Skeletal muscle satellite cell (primary cell): ENCODE data around the gene CFAP210.
"Not testable (repeated sequence)": the region's sequence is repeated elsewhere in the genome, so short reads cannot be mapped to it uniquely, and the experiment has no call there.

Experiments used
- H3K27me3 ChIP-seq: 2 replicates; pipeline ENCODE4 v1.7.0; 2013; ENCODE audit warnings: low read length; ENCODE audit not compliant: control insufficient read depth, insufficient read depth
- H3K36me3 ChIP-seq: 2 replicates; pipeline ENCODE4 v1.7.0; 2013; ENCODE audit warnings: mild to moderate bottlenecking, control low read depth, low read length; ENCODE audit not compliant: insufficient read depth
- H3K4me1 ChIP-seq: 2 replicates; pipeline ENCODE4 v1.7.0; 2013; ENCODE audit warnings: low read length; ENCODE audit not compliant: control insufficient read depth, insufficient read depth
- H3K4me2 ChIP-seq: 2 replicates; pipeline ENCODE4 v1.7.0; 2013; ENCODE audit warnings: mild to moderate bottlenecking, low read length
- H3K4me3 ChIP-seq: 2 replicates; pipeline ENCODE4 v1.7.0; 2013; ENCODE audit warnings: low read length
- H3K9ac ChIP-seq: 2 replicates; pipeline ENCODE4 v1.7.0; 2013; ENCODE audit warnings: mild to moderate bottlenecking, low read depth, low read length, moderate library complexity
- H3K9me3 ChIP-seq: replicated peaks from 2 replicates; pipeline ENCODE4 v1.7.0; 2013; ENCODE audit warnings: mild to moderate bottlenecking, control low read depth, low read length

CFAP210 gene

DNA sequence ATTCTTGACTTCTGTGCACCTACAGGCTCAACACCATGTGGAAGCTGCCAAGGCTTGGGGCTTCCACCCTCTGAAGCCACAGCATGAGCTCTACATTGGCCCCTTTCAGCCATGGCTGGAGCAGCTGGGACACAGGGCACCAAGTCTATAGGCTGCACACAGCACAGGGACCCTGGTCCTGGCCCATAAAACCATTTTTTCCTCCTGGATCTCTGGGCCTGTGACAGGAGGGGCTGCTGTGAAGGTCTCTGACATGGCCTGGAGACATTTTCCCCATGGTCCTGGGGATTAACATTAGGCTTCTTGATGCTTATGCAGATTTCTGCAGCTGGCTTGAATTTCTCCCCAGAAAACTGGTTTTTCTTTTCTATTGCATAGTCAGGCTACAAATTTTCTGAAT is 6.3 kb downstream of the CFAP210 start:
- not testable (repeated sequence) for H3K4me3 ChIP-seq, H3K4me2 ChIP-seq, H3K4me1 ChIP-seq, H3K9ac ChIP-seq, H3K9me3 ChIP-seq, H3K27me3 ChIP-seq, H3K36me3 ChIP-seq

- not testable (repeated sequence) for H3K36me3 ChIP-seq, H3K9me3 ChIP-seq, H3K9ac ChIP-seq, H3K27me3 ChIP-seq, H3K4me3 ChIP-seq, H3K4me1 ChIP-seq, H3K4me2 ChIP-seq
Measured at GRCh38 chr2:169686825-169687224, 7.4 kb downstream of the CFAP210 start.

GRCh38 chr2:169684712-169685111 is 9.5 kb downstream of the CFAP210 start:
- not testable (repeated sequence) for H3K9me3 ChIP-seq, H3K27me3 ChIP-seq, H3K36me3 ChIP-seq, H3K4me2 ChIP-seq, H3K9ac ChIP-seq, H3K4me1 ChIP-seq, H3K4me3 ChIP-seq

DNA sequence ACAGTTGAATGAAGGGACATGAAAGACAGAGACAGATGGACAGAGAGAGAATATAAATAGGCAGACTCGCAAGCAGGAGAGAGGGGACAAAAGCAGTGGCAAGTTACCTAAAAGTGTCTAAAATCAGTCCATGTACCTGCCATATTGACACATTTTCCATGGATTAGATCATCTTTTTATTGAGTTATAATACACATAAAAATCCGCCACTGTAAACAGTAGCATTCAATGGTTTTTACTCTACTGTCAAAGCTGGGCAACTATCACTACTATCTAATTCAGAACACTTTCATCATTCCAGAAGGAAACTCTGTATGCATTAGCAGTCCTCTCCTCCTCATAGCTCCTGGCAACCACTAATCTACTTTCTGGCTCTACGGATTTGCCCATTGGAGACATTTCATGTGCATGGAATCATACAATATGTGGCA is 10.1 kb downstream of the CFAP210 start:
- Histone ChIP-seq H3K27me3 (no peaks in the 10 kb centered on the region), H3K36me3 (no peaks in the 10 kb centered on the region), H3K4me1 (no peaks in the 10 kb centered on the region), H3K4me2 (no peak overlapping the region), H3K9ac (no peak overlapping the region), H3K4me3 (no peak overlapping the region), H3K9me3 (no peaks in the 10 kb centered on the region)

GRCh38 chr2:169683425-169684134 is 10.6 kb downstream of the CFAP210 start:
- no peaks in the 10 kb centered on the region for H3K4me1 ChIP-seq
- H3K4me2 ChIP-seq: no peak overlapping the region
- no peak overlapping the region for H3K9ac ChIP-seq
- no peaks in the 10 kb centered on the region for H3K27me3 ChIP-seq
- no peaks in the 10 kb centered on the region for H3K36me3 ChIP-seq
- no peak overlapping the region for H3K4me3 ChIP-seq
- no peaks in the 10 kb centered on the region for H3K9me3 ChIP-seq

GRCh38 chr2:169683054-169683424 is 11.2 kb downstream of the CFAP210 start:
- Histone ChIP-seq H3K36me3 (no peaks in the 10 kb centered on the region), H3K27me3 (no peaks in the 10 kb centered on the region), H3K9me3 (no peaks in the 10 kb centered on the region), H3K4me3 (no peak overlapping the region), H3K4me1 (no peaks in the 10 kb centered on the region), H3K4me2 (no peak overlapping the region), H3K9ac (no peak overlapping the region)

- no peaks in the 10 kb centered on the region for H3K4me1 ChIP-seq
- H3K9me3 ChIP-seq: no peaks in the 10 kb centered on the region
- H3K4me2 ChIP-seq: no peak overlapping the region
- no peaks in the 10 kb centered on the region for H3K36me3 ChIP-seq
- no peak overlapping the region for H3K4me3 ChIP-seq
- no peak overlapping the region for H3K9ac ChIP-seq
- no peaks in the 10 kb centered on the region for H3K27me3 ChIP-seq
Measured at GRCh38 chr2:169676850-169677249, 17.4 kb downstream of the CFAP210 start.

DNA sequence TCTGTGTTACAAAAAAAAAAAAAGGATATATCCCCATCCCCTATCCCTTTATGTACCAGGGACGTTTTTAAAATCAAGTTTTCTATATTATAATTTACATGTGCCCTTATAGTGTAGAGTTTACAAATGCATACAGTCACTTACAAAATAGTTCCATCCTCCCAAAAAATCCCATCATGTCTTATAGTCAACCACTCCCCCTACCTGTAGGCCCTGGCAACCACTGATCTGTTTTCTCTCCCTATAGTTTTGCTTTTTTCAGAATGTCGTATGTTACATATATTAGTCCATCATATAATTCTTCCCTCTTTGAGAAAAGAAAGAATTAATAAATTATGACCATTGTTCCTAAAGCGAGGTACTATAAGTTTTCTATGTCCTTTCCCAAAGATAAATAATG is 17.8 kb downstream of the CFAP210 start:
- Histone ChIP-seq H3K4me1 (no peaks in the 10 kb centered on the region), H3K9ac (no peak overlapping the region), H3K9me3 (no peaks in the 10 kb centered on the region), H3K4me3 (no peak overlapping the region), H3K27me3 (no peaks in the 10 kb centered on the region), H3K4me2 (no peak overlapping the region), H3K36me3 (no peaks in the 10 kb centered on the region)

DNA sequence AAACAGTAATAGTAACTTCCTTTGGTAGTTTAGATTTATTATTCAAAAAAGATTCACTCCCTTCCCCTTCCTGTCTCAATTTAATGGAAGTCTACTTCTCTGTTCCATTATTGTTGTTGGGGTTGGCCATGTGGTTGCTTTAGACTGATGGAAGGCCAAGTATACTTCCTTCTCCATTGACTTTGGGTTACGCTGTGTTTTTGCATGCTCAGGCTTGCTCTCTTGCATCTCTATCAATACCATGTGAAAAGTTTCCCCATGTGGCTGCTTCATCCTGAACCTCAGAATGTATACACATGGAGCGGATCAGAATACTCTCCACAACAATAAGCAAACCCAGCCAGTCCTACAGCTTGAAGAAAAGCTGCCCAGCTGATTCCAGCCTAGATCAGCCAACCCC is 20.3 kb downstream of the CFAP210 start:
- H3K4me1 ChIP-seq: no peaks in the 10 kb centered on the region

GRCh38 chr2:169673106-169673505 is 21.1 kb downstream of the CFAP210 start:
- H3K36me3 ChIP-seq: no peaks in the 10 kb centered on the region
- no peak overlapping the region for H3K9ac ChIP-seq
- no peak overlapping the region for H3K4me3 ChIP-seq
- H3K27me3 ChIP-seq: no peaks in the 10 kb centered on the region
- H3K4me1 ChIP-seq: no peaks in the 10 kb centered on the region
- H3K4me2 ChIP-seq: no peak overlapping the region
- H3K9me3 ChIP-seq: no peaks in the 10 kb centered on the region

More for the DNA sequence above, 20.3 kb downstream of the CFAP210 start:
- Histone ChIP-seq H3K27me3 (no peaks in the 10 kb centered on the region), H3K36me3 (no peaks in the 10 kb centered on the region), H3K9ac (no peak overlapping the region), H3K4me3 (no peak overlapping the region), H3K9me3 (no peaks in the 10 kb centered on the region), H3K4me2 (no peak overlapping the region)

DNA sequence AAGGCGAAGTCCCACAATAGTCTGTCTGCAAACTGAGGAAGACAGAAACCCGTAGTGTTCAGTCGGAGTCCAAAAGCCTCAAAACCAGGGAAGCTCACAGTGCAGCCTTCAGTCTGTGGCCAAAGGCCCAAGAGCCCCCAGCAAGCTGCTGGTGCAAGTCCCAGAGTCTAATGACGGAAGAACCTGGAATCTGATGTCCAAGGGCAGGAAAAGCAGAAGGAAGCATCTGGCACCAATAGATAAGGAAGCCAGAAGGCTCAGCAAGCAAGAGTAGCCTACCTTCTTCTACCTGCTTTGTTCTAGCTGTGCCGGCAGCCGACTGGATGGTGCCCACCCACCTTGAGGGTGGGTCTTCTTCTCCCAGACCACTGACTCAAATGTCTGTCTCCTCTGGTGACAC is 21.8 kb downstream of the CFAP210 start:
- no peaks in the 10 kb centered on the region for H3K27me3 ChIP-seq
- no peak overlapping the region for H3K4me2 ChIP-seq
- H3K4me1 ChIP-seq: no peaks in the 10 kb centered on the region
- H3K9ac ChIP-seq: no peak overlapping the region
- H3K9me3 ChIP-seq: no peaks in the 10 kb centered on the region
- no peak overlapping the region for H3K4me3 ChIP-seq
- no peaks in the 10 kb centered on the region for H3K36me3 ChIP-seq

DNA sequence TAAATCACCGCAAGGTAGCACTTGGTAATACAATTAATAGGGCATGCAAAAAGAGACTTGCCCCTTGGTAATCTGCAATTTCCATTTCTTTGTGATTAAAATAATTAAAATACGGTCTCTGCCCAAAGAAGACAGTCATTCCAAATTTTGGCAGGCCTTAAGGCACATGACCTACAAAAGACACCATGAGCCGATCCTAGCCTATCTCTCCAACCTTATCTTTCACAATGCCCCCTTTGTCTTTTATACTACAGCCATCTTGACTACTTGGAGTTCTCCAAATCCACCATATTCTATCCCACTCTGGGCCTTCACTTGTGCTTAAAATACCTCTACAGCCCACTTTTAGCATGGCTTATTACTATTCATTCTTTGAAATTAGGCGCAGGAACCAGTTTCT is 23.3 kb downstream of the CFAP210 start:
- Histone ChIP-seq H3K4me2 (no peak overlapping the region), H3K4me1 (no peaks in the 10 kb centered on the region), H3K4me3 (no peak overlapping the region), H3K9me3 (no peaks in the 10 kb centered on the region), H3K27me3 (no peaks in the 10 kb centered on the region), H3K36me3 (no peaks in the 10 kb centered on the region), H3K9ac (no peak overlapping the region)
